Measurements from ENCODE around the gene HRH3.

The HRH3 gene

DNA sequence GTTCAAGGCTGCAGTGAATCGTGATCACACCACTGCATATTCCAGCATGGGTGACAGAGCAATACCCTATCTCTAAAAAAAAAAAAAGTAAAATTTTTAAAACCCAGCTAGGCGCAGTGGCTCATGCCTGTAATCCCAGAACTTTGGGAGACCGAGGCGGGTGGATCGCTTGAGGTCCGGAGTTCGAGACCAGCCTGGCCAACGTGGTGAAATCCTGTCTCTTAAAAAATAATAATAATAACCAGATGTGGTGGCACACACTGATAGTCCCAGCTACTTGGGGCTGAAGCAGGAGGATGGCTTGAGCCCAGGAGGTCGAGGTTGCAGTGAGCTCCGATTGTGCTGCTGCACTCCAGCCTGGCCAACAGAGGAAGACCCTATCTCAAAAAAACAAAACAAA lies 23.8 kb downstream of the HRH3 start:
- H3K27ac ChIP-seq (ENCODE audit: low read depth, low read length), result no peak overlapping the region
- H4K20me1 ChIP-seq (ENCODE audit: control insufficient read depth, insufficient read depth, low read depth, low read length), result peaks cover 2% of the 10 kb centered on the region; the same call in 1 of the 2 replicates
- H3F3A ChIP-seq (ENCODE audit: control insufficient read depth, insufficient read depth), result peaks cover 13% of the 10 kb centered on the region
- no peaks in the 10 kb centered on the region for H3K9me3 ChIP-seq (ENCODE audit: control insufficient read depth, insufficient read depth, low read length)
- peaks cover 29% of the 10 kb centered on the region for H3K79me2 ChIP-seq (ENCODE audit: control insufficient read depth, low read length)
- no peak overlapping the region for H3K4me2 ChIP-seq (ENCODE audit: low read length)
- peaks cover 38% of the 10 kb centered on the region for H3K4me1 ChIP-seq (ENCODE audit: control insufficient read depth, low read length)
- TF ChIP-seq EZH2phosphoT487 (IDR thresholded peaks at IDR 0.05; ENCODE audit: borderline replicate concordance, low read length), result no peak
- TF ChIP-seq, protein P1, sequence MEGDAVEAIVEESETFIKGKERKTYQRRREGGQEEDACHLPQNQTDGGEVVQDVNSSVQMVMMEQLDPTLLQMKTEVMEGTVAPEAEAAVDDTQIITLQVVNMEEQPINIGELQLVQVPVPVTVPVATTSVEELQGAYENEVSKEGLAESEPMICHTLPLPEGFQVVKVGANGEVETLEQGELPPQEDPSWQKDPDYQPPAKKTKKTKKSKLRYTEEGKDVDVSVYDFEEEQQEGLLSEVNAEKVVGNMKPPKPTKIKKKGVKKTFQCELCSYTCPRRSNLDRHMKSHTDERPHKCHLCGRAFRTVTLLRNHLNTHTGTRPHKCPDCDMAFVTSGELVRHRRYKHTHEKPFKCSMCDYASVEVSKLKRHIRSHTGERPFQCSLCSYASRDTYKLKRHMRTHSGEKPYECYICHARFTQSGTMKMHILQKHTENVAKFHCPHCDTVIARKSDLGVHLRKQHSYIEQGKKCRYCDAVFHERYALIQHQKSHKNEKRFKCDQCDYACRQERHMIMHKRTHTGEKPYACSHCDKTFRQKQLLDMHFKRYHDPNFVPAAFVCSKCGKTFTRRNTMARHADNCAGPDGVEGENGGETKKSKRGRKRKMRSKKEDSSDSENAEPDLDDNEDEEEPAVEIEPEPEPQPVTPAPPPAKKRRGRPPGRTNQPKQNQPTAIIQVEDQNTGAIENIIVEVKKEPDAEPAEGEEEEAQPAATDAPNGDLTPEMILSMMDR (IDR thresholded peaks at IDR 0.05; ENCODE audit: low read depth, low read length, poor library complexity, severe bottlenecking), result no peak
- H3K27me3 ChIP-seq (ENCODE audit: control insufficient read depth, low read length), result no peaks in the 10 kb centered on the region
- H3K4me3 ChIP-seq (ENCODE audit: low read length), result no peak overlapping the region
- H3K9me2 ChIP-seq (replicated peaks; ENCODE audit: control insufficient read depth, low read length), result no peaks in the 10 kb centered on the region
- peaks cover 60% of the 10 kb centered on the region for H3K36me3 ChIP-seq (ENCODE audit: control insufficient read depth, low read length)

GRCh38 chr20:62195736-62196135 lies 24.3 kb downstream of the HRH3 start:
- Histone ChIP-seq H3K4me1 (ENCODE audit: control insufficient read depth, low read length) (peaks cover 33% of the 10 kb centered on the region), H3K4me2 (ENCODE audit: low read length) (peak overlapping the region; percentile 71; the same call in 1 of the 2 replicates), H3K79me2 (ENCODE audit: control insufficient read depth, low read length) (peaks cover 31% of the 10 kb centered on the region), H3K9me2 (replicated peaks; ENCODE audit: control insufficient read depth, low read length) (no peaks in the 10 kb centered on the region), H3K4me3 (ENCODE audit: low read length) (no peak overlapping the region), H3K27me3 (ENCODE audit: control insufficient read depth, low read length) (no peaks in the 10 kb centered on the region), H3K27ac (ENCODE audit: low read depth, low read length) (peak overlapping the region; percentile 59), H4K20me1 (ENCODE audit: control insufficient read depth, insufficient read depth, low read depth, low read length) (0 out of 2 replicates have a peak, but pooled peaks cover 2% of the 10 kb centered on the region), H3K9me3 (ENCODE audit: control insufficient read depth, insufficient read depth, low read length) (no peaks in the 10 kb centered on the region), H3K36me3 (ENCODE audit: control insufficient read depth, low read length) (peaks cover 57% of the 10 kb centered on the region), H3F3A (ENCODE audit: control insufficient read depth, insufficient read depth) (peaks cover 11% of the 10 kb centered on the region)
- no peak for TF ChIP-seq EZH2phosphoT487 (IDR thresholded peaks at IDR 0.05; ENCODE audit: borderline replicate concordance, low read length)
- TF ChIP-seq, protein P1 (IDR thresholded peaks at IDR 0.05; ENCODE audit: low read depth, low read length, poor library complexity, severe bottlenecking), result no peak

DNA sequence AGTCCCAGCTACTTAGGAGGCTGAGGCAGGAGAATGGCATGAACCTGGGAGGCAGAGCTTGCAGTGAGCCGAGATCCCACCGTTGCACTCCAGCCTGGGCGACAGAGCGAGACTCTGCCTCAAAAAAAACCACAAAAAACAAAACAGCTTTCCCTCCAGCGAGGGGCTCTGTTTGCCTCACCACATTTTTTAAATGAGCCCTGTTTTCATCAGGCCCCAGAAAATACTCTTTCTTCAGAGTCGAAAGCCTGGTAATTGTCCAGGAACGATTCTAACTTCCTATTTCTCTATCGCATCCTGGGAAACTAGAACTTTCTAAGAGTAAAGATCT lies 25.0 kb downstream of the HRH3 start:
- peaks cover 57% of the 10 kb centered on the region for H3K36me3 ChIP-seq (ENCODE audit: control insufficient read depth, low read length)
- H3K9me2 ChIP-seq (replicated peaks; ENCODE audit: control insufficient read depth, low read length), result no peaks in the 10 kb centered on the region
- H4K20me1 ChIP-seq (ENCODE audit: control insufficient read depth, insufficient read depth, low read depth, low read length), result 0 out of 2 replicates have a peak, but pooled peaks cover 2% of the 10 kb centered on the region
- TF ChIP-seq EZH2phosphoT487 (IDR thresholded peaks at IDR 0.05; ENCODE audit: borderline replicate concordance, low read length), result no peak
- TF ChIP-seq, protein P1 (IDR thresholded peaks at IDR 0.05; ENCODE audit: low read depth, low read length, poor library complexity, severe bottlenecking), result no peak
- H3K79me2 ChIP-seq (ENCODE audit: control insufficient read depth, low read length), result peaks cover 38% of the 10 kb centered on the region
- peaks cover 26% of the 10 kb centered on the region for H3K4me1 ChIP-seq (ENCODE audit: control insufficient read depth, low read length)
- H3F3A ChIP-seq (ENCODE audit: control insufficient read depth, insufficient read depth), result peaks cover 7% of the 10 kb centered on the region
- no peaks in the 10 kb centered on the region for H3K9me3 ChIP-seq (ENCODE audit: control insufficient read depth, insufficient read depth, low read length)
- H3K27me3 ChIP-seq (ENCODE audit: control insufficient read depth, low read length), result no peaks in the 10 kb centered on the region
- H3K4me3 ChIP-seq (ENCODE audit: low read length), result peak overlapping the region; percentile 56
- peak overlapping the region; percentile 59 for H3K27ac ChIP-seq (ENCODE audit: low read depth, low read length)
- peak overlapping the region; percentile 71 for H3K4me2 ChIP-seq (ENCODE audit: low read length)
